Posterior vena cava (tissue), 2 donors: ENCODE results near the gene OR11G2. TPM values are rescaled to one million over a fixed set of nuclear protein-coding genes. Genes with fewer than 3 reads are reported as not detected.
"Not testable (repeated sequence)": the region's sequence is repeated elsewhere in the genome, so short reads cannot be mapped to it uniquely, and the experiment has no call there.

Experiments
- DNase-seq: peaks from one replicate; pipeline ENCODE4 v3.0.0-alpha.2; 2020; ENCODE audit warnings: low spot score
- intact Hi-C, 2 donors: fragments of 100-400 bp; cut with DNase I; formaldehyde crosslinking; loops; one replicate each; pipeline versions ENCODE4 v1.14.1 to v1.14.2; 2022 to 2023
- long read RNA-seq, 2 donors: library from polyadenylated mRNA; unstranded; transcript quantifications; one replicate each; pipeline ENCODE4 v2.0.0, GENCODE V29; 2020 to 2021
- total RNA-seq, 2 donors: library from RNA; stranded (reverse); fragmentation: NEBNext Ultra II Directional; extraction: Animal tissue kit (Norgen Biotek cat#: 25700); gene quantifications; one replicate each; pipeline ENCODE4 v1.2.1, GENCODE V29; 2021
- donor health status: DM: yes; HTN: yes; CAD: no.
- donor health status: DM: yes; HTN: yes; CAD: no.

Gene OR11G2, protein sequence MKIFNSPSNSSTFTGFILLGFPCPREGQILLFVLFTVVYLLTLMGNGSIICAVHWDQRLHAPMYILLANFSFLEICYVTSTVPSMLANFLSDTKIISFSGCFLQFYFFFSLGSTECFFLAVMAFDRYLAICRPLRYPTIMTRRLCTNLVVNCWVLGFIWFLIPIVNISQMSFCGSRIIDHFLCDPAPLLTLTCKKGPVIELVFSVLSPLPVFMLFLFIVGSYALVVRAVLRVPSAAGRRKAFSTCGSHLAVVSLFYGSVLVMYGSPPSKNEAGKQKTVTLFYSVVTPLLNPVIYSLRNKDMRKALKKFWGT
- not detected for total RNA-seq
- long read RNA-seq, donor 1: 0 reads
- long read RNA-seq, donor 2: 0 reads

DNA sequence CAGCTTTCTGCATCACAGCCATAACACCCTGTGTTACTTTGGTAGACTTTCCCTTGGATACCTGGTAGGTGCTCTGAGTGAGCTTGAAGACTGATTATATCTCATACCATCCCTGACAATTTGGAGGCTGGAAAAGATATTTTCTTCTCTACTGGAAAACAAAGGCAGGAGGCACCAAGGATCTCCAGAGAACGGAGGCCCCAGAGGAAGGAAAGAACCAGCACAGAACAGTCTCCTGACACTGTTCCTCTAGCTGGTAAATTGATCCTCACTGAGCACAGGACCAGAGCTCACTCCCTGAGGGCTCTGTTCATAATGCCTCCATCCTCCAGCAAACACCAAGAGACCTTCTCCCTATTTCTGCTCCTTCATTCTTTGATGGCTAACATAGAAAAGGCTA is at the start of gene OR11G2:
Gene OR11G2 (plus strand): TSS at position 301 of the 400 bp plus-strand sequence. CDS start 6,542 bp downstream, outside the sequence.
- DNase-seq: no peak
- intact Hi-C loops: no loop called here

DNA sequence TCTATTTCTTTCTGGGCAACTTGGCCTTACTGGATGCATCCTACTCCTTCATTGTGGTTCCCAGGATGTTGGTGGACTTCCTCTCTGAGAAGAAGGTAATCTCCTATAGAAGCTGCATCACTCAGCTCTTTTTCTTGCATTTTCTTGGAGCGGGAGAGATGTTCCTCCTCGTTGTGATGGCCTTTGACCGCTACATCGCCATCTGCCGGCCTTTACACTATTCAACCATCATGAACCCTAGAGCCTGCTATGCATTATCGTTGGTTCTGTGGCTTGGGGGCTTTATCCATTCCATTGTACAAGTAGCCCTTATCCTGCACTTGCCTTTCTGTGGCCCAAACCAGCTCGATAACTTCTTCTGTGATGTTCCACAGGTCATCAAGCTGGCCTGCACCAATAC is 46.8 kb upstream of the OR11G2 start:
- DNase-seq: no peak
- intact Hi-C loops: no loop called here

DNA sequence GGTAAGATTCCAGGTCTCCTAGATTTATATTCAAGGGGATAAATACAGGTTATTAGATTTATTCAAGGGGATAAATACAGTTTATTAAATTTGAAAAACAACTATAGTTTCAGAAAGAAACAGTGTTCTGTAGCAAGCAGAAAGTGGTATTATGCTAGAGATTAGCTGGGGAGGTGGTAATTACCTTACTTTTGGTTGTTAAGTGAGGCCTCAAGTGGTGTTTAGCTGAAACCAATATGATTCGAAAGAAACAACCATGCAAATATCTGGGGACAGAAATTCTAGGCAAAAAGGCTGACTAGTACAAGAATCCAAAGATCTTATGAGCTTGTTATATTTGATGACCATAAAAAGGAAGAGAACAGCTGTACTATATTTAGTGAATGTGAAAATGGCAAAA is 45.9 kb upstream of the OR11G2 start:
- no peak for DNase-seq
- intact Hi-C loops: no loop called here

DNA sequence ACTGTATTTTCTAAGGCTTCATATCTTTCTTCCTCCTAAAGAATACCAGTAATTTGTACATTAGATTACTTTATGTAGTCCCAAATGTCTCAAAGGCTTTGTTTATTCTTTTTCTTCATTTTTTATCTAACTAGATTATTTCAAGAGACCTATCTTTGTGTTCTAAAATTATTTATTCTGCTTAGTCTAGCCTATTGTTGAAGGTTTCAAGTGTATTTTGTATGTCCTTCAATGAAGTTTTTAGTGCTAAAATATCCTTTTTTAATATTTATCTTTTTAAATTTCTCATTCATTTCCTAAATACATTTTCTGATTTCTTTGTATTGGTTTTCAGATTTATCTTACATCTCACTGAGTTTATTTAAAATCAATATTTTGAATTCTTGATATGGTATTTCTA is 26.2 kb upstream of the OR11G2 start:
- no peak for DNase-seq
- intact Hi-C loops: no loop called here

DNA sequence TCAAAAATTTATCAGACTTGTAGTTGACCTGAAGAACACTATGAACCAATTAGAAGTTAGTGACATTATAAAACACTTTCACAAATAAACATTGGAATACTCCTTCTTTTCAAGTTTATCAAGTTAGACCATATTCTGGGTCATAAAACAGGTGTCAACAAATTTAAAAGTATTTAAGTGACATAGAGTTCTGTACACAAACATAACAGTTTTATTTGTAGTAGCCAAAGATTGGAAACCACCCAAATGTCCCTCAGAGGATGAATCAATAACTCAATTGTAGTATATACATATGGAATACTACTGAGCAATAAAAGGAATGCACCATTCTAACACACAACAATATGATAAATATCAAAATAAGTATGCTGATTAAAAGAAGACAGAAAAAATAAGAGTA is 23.6 kb upstream of the OR11G2 start:
- intact Hi-C loops: no loop called here
- DNase-seq: no peak

DNA sequence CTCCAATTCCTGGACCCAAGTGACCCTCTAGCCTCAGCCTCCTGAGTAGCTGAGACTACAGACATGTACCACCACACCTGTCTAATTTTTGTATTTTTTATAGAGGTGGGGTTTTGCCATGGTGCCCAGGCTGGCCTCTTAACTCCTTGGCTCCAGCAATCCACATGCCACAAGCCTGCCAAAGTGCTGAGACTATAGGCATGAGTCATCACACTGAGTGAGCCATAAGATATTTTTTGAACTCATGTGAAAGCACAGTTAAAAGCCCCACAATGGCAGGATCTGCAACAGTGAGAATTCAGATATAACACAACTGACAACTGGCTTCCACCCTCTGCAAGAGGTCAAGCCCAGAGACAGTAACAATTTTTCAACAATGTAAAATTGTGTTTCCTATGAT is 20.8 kb upstream of the OR11G2 start:
- intact Hi-C loops, DNase-seq: not testable (repeated sequence)

DNA sequence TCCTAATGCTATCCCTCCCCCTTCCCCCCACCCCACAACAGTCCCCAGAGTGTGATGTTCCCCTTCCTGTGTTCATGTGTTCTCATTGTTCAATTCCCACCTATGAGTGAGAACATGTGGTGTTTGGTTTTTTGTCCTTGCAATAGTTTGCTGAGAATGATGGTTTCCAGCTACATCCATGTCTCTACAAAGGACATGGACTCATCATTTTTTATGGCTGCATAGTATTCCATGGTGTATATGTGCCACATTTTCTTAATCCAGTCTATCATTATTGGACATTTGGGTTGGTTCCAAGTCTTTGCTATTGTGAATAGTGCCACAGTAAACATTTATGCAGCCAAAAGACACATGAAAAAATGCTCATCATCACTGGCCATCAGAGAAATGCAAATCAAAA is 16.5 kb upstream of the OR11G2 start:
- DNase-seq, intact Hi-C loops: not testable (repeated sequence)

DNA sequence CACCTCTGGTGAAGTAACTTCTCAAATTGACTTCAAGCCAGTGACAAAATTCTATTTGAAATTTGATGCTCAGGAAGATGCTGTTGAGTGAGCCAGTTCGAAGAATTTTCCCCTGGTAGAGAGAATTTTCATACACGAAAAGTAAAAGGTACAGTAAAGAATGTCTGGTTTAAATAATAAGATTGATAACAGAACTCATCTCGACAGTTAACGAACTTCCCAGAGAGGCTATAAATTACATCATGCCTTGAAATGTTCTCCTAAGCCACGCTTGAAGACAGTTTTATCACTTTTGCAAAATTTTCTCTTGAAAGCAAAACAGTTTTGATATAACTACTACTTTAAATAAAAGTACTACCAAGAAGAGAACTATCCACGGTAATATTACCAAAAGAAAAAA is 14.4 kb upstream of the OR11G2 start:
- intact Hi-C loops: no loop called here
- DNase-seq: no peak

DNA sequence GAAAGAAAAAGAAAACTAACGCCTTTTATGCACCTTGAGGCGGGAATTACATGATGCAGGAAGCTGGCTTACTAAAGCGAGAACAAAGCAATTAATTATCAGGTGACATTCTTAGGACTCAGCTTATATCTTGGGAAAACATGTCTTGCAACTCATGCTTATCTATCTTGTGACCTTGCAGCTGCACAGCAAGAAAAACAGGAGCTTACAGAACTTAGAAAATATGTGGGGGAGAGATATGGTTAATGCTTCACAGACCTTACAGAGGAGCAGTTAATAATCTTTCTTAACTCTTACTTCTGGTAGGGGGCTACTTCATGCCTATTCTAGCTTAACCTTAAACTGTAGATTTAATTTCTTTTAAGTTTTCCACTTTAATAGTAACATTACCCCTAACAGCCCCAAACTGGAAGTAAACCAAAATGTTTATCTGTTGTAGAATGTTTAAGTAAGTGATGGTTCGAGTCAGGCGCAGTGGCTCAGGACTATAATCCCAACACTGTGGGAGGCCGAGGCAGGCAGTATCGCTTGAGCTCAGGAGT is 13.2 kb upstream of the OR11G2 start:
- intact Hi-C loops: no loop called here
- no peak for DNase-seq

DNA sequence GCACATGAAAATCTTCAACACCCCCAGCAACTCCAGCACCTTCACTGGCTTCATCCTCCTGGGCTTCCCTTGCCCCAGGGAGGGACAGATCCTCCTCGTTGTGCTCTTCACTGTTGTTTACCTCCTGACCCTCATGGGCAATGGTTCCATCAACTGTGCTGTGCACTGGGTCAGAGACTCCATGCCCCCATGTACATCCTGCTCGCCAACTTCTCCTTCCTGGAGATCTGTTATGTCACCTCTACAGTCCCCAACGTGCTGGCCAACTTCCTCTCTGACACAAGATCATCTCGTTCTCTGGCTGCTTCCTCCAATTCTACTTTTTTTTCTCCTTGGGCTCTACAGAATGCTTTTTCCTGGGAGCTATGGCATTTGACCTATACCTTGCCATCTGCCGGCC is 11.5 kb upstream of the OR11G2 start:
- DNase-seq: no peak

DNA sequence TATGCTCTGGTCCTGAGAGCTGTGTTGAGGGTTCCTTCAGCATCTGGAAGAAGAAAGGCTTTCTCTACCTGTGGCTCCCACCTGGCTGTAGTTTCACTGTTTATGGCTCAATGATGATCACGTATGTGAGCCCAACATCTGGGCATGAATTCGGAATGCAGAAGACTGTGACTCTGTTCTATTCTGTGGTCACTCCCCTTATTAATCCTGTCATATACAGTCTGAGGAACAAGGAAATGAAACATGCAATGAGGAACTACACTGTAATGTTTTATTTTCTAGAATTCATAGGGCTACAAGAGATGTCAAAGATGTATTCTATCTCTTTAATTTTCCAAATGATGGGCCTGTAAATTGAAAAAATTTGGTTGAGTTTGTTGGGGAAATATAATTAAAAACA is 10.8 kb upstream of the OR11G2 start:
- intact Hi-C loops: no loop called here
- no peak for DNase-seq

More for the DNA sequence above, 11.5 kb upstream of the OR11G2 start:
- intact Hi-C loops: no loop called here

DNA sequence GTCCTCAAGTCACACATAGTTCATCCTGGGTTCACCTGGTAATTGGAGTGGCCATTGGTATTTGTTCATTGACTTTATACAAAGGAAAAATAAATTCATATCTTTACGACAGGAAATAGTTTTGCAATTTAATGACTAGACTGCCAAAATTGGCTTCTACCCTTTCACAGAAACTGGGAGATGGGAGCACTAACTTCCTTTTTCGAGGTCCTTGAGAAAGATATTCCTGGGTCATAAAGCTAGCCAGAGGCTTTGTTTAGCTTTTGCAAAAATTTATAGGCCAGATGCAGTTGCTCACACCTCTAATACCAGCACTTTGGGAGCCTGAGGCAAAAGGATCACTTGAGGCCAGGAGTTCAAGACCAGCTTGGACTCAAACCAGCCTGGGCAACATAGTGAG is 10.2 kb upstream of the OR11G2 start:
- DNase-seq: no peak
- intact Hi-C loops: no loop called here

DNA sequence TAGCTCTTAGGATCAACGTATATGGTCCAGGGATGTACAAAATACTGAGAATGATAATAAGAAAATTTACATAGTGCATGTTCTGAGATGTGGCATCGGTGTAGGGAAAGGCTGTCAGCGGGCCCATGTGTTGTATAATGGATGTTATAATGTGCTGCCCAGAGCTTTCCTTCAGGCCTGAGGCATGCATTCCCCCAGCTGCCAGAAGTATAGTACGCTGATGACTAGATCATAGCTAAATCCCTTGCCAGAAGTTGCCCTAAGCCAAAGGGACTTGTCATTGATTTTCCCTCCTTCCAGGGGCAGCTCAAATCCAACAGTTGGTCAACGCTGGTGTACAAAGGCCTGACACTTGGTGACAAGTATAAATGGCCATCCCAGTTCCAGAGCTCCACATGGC is 6.5 kb upstream of the OR11G2 start:
- intact Hi-C loops: no loop called here
- no peak for DNase-seq

DNA sequence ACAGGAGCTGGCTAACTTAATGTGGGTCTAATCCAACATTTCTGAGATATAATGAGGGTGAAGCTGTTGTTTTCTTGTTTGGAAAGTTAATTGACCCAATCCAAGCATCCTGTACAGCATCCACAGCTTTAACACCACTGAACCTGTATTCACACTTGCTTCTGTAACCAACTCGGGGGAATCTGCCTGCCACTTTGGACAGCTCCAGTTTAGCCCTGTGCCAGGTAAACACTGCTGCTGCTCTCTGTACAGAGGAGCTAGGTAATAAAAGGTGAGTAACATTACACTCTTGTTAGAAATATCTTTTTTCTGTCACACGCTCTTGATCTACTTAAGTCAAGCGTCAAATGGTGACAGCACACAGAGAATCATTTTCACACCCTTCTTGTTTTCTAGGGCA is 700 bp downstream of the OR11G2 start:
- DNase-seq: no peak
- intact Hi-C loops: no loop called here

DNA sequence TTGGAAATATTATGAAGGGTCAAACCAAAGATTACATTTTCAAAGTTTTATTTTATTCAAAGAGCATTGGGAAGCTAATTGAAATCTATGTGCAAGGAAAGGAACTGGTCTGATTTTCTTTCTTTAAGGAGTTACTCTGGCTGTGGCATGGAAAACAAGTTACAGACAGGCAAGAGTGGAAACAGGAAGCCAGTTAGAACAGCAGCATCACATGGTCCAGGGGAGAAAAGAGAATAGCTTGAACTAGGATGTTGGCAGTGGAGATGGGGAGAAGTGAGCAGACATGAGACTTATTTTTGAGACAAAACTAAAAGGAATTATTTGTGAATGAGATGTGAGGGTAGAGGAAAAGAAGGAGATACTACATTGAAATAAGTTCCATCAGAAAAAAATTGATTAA is 3.4 kb downstream of the OR11G2 start:
- intact Hi-C loops: no loop called here
- DNase-seq: no peak

DNA sequence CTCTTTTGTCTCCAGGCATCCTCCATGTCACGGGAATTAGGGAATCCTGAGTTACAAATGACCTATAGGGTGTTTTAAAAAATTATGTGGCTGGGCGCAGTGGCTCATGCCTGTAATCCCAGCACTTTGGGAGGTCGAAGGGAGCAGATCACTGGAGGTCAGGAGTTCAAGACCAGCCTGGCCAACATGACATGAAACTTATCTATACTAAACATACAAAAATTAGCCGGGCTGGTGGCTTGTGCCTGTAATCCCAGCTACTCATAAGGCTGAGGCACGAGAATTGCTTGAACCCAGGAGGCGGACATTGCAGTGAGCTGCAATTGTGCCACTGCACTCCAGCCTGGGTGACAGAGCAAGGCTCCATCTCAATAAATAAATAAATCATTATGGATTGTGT is 4.5 kb downstream of the OR11G2 start:
- intact Hi-C loops, DNase-seq: not testable (repeated sequence)

DNA sequence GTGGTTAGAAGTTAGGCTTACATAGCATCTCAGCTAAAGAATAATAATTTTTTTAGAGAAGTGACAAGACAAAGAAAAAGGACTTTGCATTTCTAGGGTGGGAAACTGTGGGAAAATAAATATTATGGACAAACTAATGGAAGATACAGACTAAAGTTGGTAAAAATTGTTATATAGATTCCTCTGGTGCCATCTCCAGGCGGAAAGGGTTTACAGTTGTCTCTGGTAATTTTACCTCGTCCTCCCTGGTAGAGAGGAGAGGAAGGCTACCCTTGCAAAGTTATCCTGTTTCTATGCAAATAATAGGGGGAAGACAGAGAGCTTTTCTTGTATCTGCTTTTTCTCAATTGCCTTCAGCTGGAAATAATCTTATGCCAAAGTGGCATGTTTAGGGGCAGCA is 5.2 kb downstream of the OR11G2 start:
- no peak for DNase-seq
- intact Hi-C loops: no loop called here

DNA sequence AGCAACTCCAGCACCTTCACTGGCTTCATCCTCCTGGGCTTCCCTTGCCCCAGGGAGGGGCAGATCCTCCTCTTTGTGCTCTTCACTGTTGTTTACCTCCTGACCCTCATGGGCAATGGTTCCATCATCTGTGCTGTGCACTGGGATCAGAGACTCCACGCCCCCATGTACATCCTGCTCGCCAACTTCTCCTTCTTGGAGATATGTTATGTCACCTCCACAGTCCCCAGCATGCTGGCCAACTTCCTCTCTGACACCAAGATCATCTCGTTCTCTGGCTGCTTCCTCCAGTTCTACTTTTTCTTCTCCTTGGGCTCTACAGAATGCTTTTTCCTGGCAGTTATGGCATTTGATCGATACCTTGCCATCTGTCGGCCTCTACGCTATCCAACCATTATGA is 6.8 kb downstream of the OR11G2 start:
- intact Hi-C loops: no loop called here
- no peak for DNase-seq

DNA sequence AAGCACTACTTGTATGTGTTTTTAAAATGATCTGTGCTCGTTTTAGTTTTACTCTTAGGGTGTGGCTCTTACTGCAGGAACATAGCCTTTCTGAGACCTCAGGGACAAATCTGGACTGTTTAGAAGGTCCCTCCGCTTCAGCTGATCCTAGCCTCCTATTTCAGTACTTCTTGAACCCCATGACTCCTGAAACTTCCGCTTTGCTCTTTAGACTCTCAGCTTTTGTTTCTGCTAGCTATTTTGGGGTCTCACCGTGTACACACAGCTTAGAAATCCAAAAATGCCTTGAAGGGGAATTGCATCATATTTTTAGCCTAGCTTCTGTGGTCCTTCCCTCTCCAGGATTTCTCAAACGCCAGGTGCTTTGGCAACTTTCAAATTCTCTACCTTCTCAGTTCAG is 8.3 kb downstream of the OR11G2 start:
- no peak for DNase-seq
- intact Hi-C loops: no loop called here

DNA sequence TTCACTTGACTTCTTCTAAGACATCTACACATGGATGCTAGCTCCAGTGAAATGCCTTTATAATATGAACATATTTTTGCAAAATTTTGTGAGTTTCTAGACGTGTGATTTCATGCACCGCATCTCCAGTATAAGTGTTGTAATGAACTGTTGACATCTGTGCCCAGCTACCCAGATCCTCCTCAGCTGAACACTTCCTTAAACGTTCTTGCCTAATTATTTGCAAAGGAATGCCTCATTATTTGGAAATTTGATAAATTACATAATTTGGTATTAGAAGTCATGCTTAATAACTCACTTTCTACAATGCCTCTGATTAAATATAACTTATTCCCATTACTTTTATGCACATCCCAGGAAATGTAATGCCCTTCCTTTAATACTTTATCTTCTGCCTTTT is 14.0 kb downstream of the OR11G2 start:
- intact Hi-C loops: loop anchor here in 1 of 2 donors (5.0 kb wide), 1 partner anchor 47 kb away; no protein-coding TSS in a partner anchor
- DNase-seq: no peak

DNA sequence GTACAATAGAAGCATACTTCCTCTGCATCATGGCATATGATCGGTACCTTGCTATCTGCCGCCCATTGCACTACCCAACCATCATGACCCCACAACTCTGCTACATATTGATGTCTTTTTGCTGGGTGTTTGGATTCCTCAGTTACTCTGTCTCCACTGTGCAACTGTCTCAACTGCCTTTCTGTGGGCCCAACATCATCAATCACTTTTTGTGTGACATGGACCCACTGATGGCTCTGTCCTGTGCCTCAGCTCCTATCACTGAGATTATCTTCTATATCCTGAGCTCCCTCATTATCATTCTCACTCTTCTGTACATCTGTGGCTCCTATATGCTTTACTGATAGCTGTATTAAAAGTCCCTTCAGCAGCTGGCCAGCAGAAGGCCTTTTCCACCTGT is 18.9 kb downstream of the OR11G2 start:
- intact Hi-C loops: no loop called here
- DNase-seq: no peak
